Astrocyte (in vitro differentiated cells and primary cell): ENCODE results near the gene RNF169. TPM values are rescaled to one million over a fixed set of nuclear protein-coding genes. Genes with fewer than 3 reads are reported as not detected.

Experiments
- DNase-seq: peaks from one replicate; pipeline ENCODE4 v3.0.0-alpha.2; 2010; ENCODE audit warnings: low read depth
- FAIRE-seq: peaks from 2 replicates; lab custom pipeline; 2011; peaks lifted over from hg19 to GRCh38; lab: Jason Lieb, UNC
- H2AFZ ChIP-seq: 2 replicates; pipeline ENCODE4 v1.6.0; 2012; ENCODE audit warnings: low read depth, low read length, inconsistent platforms
- H3K27ac ChIP-seq: 2 replicates; pipeline ENCODE4 v1.5.1; 2011; ENCODE audit warnings: low read depth, low read length, inconsistent platforms
- H3K27me3 ChIP-seq: 2 replicates; pipeline ENCODE4 v1.6.0; 2011; ENCODE audit warnings: low read length, inconsistent platforms; ENCODE audit not compliant: insufficient read depth
- H3K36me3 ChIP-seq: 2 replicates; pipeline ENCODE4 v1.5.1; 2011; ENCODE audit warnings: low read length, inconsistent platforms; ENCODE audit not compliant: insufficient read depth
- H3K4me1 ChIP-seq: 2 replicates; pipeline ENCODE4 v1.5.1; 2011; ENCODE audit warnings: low read length, inconsistent platforms; ENCODE audit not compliant: insufficient read depth
- H3K4me2 ChIP-seq: 2 replicates; pipeline ENCODE4 v1.6.0; 2012; ENCODE audit warnings: low read length, inconsistent platforms
- H3K4me3 ChIP-seq: 2 replicates; pipeline ENCODE4 v1.5.1; 2011; ENCODE audit warnings: low read depth, mild to moderate bottlenecking, low read length, inconsistent platforms; ENCODE audit not compliant: insufficient read depth
- H3K79me2 ChIP-seq: 2 replicates; pipeline ENCODE4 v1.6.0; 2012; ENCODE audit warnings: mild to moderate bottlenecking, low read length, inconsistent platforms; ENCODE audit not compliant: insufficient read depth
- H3K9ac ChIP-seq: 2 replicates; pipeline ENCODE4 v1.6.0; 2012; ENCODE audit warnings: mild to moderate bottlenecking, low read length, inconsistent platforms
- H3K9me3 ChIP-seq: 2 replicates; pipeline ENCODE4 v1.5.1; 2012; ENCODE audit warnings: low read depth, mild to moderate bottlenecking, low read length, inconsistent platforms; ENCODE audit not compliant: insufficient read depth
- H4K20me1 ChIP-seq: 2 replicates; pipeline ENCODE4 v1.6.0; 2012; ENCODE audit warnings: low read length, inconsistent platforms; ENCODE audit not compliant: insufficient read depth
- H3K27ac Mint-ChIP-seq: one replicate; pipeline ENCODE4 v1.8.0; 2021; ENCODE audit warnings: mild to moderate bottlenecking, mixed read lengths; ENCODE audit not compliant: unreplicated experiment
- H3K27me3 Mint-ChIP-seq: one replicate; pipeline ENCODE4 v1.8.0; 2021; ENCODE audit warnings: low read depth, mixed read lengths; ENCODE audit not compliant: unreplicated experiment
- H3K36me3 Mint-ChIP-seq: one replicate; pipeline ENCODE4 v1.8.0; 2021; ENCODE audit warnings: low read depth, mixed read lengths; ENCODE audit not compliant: unreplicated experiment
- H3K4me1 Mint-ChIP-seq: one replicate; pipeline ENCODE4 v1.8.0; 2021; ENCODE audit warnings: low read depth, mixed read lengths; ENCODE audit not compliant: unreplicated experiment
- H3K4me3 Mint-ChIP-seq: one replicate; pipeline ENCODE4 v1.8.0; 2021; ENCODE audit warnings: mild to moderate bottlenecking, moderate library complexity, mixed read lengths; ENCODE audit not compliant: unreplicated experiment
- H3K9me3 Mint-ChIP-seq: one replicate; pipeline ENCODE4 v1.8.0; 2021; ENCODE audit warnings: mild to moderate bottlenecking, mixed read lengths; ENCODE audit not compliant: unreplicated experiment
- CTCF ChIP-seq: IDR thresholded peaks from 2 replicates; pipeline ENCODE4 v1.5.1; 2011; ENCODE audit warnings: low read depth, mild to moderate bottlenecking, inconsistent platforms, low read length, moderate library complexity; ENCODE audit not compliant: insufficient read depth
- EZH2 ChIP-seq: IDR thresholded peaks from 2 replicates; pipeline ENCODE4 v1.6.1; 2012; ENCODE audit warnings: mild to moderate bottlenecking, low read length, inconsistent platforms; ENCODE audit not compliant: insufficient read depth
- total RNA-seq: library from RNA; stranded (reverse); gene quantifications from 2 replicates; pipeline ENCODE4 v1.2.1, GENCODE V29; 2021

The RNF169 gene
- total RNA-seq, 1 donor from 2014 or later, result 10.7 TPM

GRCh38 chr11:74725701-74726100 is 22.9 kb upstream of the RNF169 start:
- no peak for TF ChIP-seq CTCF
- no peak for TF ChIP-seq EZH2
- H3K4me3 ChIP-seq, result no peak overlapping the region
- H2AFZ ChIP-seq, result no peak overlapping the region
- H3K27me3 ChIP-seq, result peaks cover 41% of the 10 kb centered on the region
- Mint-ChIP-seq H3K27me3 (peaks cover 82% of the 10 kb centered on the region), H3K27ac (no peak overlapping the region), H3K4me3 (no peak overlapping the region), H3K9me3 (no peaks in the 10 kb centered on the region), H3K36me3 (no peaks in the 10 kb centered on the region), H3K4me1 (no peaks in the 10 kb centered on the region)
- H3K4me1 ChIP-seq, result no peaks in the 10 kb centered on the region
- H3K79me2 ChIP-seq, result no peaks in the 10 kb centered on the region
- no peak overlapping the region for H3K4me2 ChIP-seq
- H3K9ac ChIP-seq, result no peak overlapping the region
- no peaks in the 10 kb centered on the region for H3K9me3 ChIP-seq
- no peak overlapping the region for H3K27ac ChIP-seq
- DNase-seq, result no peak
- no peak for FAIRE-seq
- no peaks in the 10 kb centered on the region for H3K36me3 ChIP-seq
- H4K20me1 ChIP-seq, result no peaks in the 10 kb centered on the region

GRCh38 chr11:74726547-74727182 is 22.0 kb upstream of the RNF169 start:
- Histone ChIP-seq H3K4me3 (no peak overlapping the region), H3K27me3 (peaks cover 49% of the 10 kb centered on the region)

More at GRCh38 chr11:74726547-74727182, 22.0 kb upstream of the RNF169 start:
- Histone ChIP-seq H4K20me1 (no peaks in the 10 kb centered on the region), H3K4me1 (no peaks in the 10 kb centered on the region), H3K9me3 (no peaks in the 10 kb centered on the region), H3K36me3 (no peaks in the 10 kb centered on the region), H3K27ac (no peak overlapping the region), H3K79me2 (no peaks in the 10 kb centered on the region), H2AFZ (no peak overlapping the region), H3K9ac (no peak overlapping the region), H3K4me2 (no peak overlapping the region)
- DNase-seq (peak; percentile 30), FAIRE-seq (no peak)
- H3K27me3 Mint-ChIP-seq, result peaks cover 86% of the 10 kb centered on the region
- no peaks in the 10 kb centered on the region for H3K36me3 Mint-ChIP-seq
- H3K9me3 Mint-ChIP-seq, result no peaks in the 10 kb centered on the region
- no peak overlapping the region for H3K4me3 Mint-ChIP-seq
- TF ChIP-seq EZH2 (no peak), CTCF (peak; percentile 87)
- H3K4me1 Mint-ChIP-seq, result no peaks in the 10 kb centered on the region
- H3K27ac Mint-ChIP-seq, result no peak overlapping the region
